Measurements from ENCODE around the gene ARHGAP10.
A peak's percentile ranks its signal among the peaks of the same experiment; 100 is the strongest.

Gene ARHGAP10

GRCh38 chr4:148021686-148022085, 289.8 kb downstream of the ARHGAP10 start:
- no peak for DNase-seq (ENCODE audit: low read depth in 2 of 2, low spot score in 1 of 2)

DNA sequence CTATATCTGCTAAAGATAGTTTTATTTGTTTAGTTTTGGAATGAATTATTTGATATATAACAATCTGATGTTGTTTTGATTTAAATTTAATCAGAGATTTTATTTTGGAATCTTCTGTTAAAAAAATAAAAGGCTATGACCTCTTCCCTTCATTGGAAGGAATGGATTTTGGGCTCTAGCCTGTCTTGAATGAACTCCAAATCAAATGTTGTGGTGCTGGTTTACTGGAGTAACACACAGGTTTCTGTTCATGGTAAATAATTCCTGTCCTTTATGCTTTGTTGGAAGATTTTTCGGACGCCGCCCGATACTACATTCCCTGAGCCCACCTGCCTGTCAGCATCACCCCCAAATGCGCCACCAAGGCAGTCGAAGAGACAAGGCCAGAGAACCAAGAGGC, 291.1 kb downstream of the ARHGAP10 start:
- no peak for DNase-seq (ENCODE audit: low read depth in 2 of 2, low spot score in 1 of 2)

- DNase-seq (ENCODE audit: low read depth in 2 of 2, low spot score in 1 of 2), result no peak
Measured at GRCh38 chr4:148023512-148024181, 291.8 kb downstream of the ARHGAP10 start.

DNA sequence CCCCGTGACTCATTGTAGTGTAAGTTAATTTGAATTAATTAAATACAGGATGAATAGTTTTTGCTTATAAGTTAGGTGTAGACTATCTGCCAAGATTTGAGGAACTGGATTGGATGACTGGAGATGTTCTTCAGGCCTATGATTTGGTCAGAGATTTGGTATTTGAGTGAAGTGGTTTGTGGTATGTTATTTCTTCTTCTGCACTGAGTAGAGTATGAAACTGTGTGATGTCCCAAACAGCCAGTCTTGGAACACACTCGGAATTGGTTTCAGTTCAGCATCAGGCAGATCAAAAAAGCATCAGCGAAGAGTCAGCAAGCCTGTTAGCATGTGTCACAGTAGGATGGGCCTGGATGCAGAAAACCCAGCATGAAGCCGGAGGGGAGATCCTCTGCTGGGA, 294.1 kb downstream of the ARHGAP10 start:
- DNase-seq (ENCODE audit: low read depth in 2 of 2, low spot score in 1 of 2), result no peak

GRCh38 chr4:148027201-148027600, 295.3 kb downstream of the ARHGAP10 start:
- DNase-seq (ENCODE audit: low read depth in 2 of 2, low spot score in 1 of 2), result no peak

GRCh38 chr4:148029781-148030180, 297.9 kb downstream of the ARHGAP10 start:
- no peak for DNase-seq (ENCODE audit: low read depth in 2 of 2, low spot score in 1 of 2)

DNA sequence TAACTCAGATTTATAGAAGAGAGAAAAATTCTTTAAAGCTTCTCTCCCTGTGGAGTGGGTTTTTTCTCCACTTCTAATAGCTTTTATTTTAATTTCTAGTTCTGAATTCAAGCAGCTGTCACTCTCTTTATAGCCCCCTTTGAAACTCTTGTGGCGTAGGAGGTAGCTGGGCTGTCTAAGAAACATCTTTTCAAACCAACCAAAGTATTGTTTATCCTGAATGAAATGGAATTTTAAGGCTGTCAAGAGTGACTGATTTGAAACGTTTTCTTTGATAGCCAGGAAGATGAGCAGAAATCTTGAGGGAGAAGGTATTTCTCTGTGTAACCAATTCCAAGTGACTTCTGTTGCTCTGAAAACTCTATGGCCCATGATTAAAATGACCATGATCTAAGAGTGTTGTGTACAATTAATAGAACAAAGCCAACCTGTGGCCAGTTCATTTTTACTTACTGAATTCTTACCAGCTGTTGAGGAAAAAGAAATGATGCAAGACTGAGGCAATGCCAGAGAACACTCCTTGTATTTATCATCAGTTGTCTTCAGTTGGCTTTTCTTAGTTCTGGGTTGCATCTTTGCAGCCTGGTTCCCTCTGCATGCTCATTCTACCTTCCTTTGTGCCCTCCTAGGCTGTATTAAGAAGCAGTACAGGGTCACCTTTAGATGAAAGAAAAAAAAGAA, 298.4 kb downstream of the ARHGAP10 start:
- no peak for DNase-seq (ENCODE audit: low read depth in 2 of 2, low spot score in 1 of 2)

DNA sequence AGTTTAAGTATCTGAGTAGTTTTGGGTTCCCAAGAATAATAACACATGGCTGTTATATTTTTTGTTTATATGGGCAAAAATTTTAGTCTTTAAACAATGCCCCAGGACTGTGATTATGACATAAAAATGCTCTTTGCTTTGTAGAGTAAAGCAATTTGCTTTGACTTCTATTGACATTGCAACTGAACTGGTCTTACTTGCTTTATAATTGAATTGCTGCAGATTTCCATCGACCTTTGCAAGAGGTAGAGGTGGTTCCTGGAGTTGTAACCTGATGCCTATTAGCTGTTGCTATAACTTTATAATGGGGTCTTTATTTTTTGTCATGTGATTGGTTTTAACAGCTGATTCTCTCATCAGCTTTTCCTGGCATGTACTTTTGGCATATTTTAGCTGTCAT, 302.9 kb downstream of the ARHGAP10 start:
- no peak for DNase-seq (ENCODE audit: low read depth in 2 of 2, low spot score in 1 of 2)

DNA sequence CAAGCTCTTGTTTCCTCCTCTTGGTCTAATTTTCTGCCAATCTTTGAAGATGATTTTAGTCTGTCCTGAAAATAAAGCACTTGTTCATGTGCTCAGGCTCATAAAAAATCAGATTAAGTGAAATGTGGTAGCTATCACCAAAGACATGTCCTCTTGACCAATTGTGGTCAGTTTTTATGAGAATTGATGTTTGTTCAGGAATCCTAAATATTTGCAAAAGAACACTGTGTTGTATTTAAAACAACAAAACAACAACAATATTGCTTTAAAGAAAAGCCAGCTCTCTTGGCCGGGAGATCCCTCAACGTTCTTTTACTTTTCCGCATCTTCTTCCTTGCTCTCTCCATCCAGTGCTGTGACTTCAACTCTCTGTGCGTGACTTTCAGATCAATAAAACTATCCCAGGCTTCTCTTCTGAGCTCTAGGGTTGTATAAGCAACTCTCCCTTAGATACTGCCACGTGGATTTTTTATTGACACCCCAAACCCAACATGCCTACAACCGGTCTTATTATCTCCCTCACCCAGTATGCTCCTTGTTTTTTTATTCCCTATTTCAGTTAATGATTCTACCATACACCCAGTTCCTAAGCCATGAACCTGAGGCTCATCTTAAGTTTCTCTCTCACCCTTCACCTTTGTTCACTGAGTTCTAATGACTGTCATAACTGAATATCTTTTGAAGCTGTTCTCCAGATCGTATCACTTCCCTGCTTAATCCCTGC, 309.9 kb downstream of the ARHGAP10 start:
- no peak for DNase-seq (ENCODE audit: low read depth in 2 of 2, low spot score in 1 of 2)

DNA sequence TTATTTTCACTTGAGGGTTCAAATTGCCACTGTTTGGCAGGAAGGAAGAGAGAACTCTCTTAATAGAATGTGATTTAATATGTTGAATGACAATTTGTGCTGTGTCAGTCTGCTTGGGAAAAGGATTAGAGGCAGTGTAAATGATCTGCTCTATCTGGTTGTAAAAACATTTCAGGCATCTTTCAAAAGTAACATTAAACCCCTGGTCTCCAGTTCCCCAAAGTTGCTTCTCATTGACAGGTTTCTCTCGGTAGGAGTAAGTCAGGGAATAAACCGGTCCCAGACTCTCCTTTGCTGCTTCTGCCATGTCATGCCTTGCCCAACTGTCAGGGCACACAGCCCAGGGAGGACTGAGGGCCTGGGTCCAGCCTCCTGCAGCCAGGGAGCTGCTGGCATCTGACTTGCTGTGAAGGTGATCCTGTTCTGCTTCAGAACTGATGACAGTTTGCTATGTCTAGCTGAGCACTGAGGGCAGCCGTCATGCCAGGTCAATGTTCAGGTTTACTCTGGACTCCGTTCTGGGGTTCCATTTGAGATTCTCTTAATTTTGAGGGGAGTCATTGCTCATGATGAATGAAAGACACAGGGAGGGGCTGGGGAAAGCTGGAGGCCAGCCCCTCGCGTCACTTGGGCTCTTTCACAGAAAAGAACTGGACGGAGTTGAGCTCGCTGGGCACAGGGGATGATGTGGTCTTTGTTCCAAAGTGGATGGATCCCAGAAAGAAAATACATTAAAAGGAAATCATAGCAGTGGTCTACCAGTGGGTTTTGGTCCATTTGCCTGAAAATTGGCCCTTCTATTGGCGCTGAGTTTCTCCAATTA, 312.4 kb downstream of the ARHGAP10 start:
- DNase-seq (ENCODE audit: low read depth in 2 of 2, low spot score in 1 of 2), result no peak

GRCh38 chr4:148044912-148045352, 313.0 kb downstream of the ARHGAP10 start:
- DNase-seq (ENCODE audit: low read depth in 2 of 2, low spot score in 1 of 2), result no peak

- DNase-seq (ENCODE audit: low read depth in 2 of 2, low spot score in 1 of 2), result no peak
Measured at GRCh38 chr4:148048598-148048997, 316.7 kb downstream of the ARHGAP10 start.

- no peak for DNase-seq (ENCODE audit: low read depth in 2 of 2, low spot score in 1 of 2)
Measured at GRCh38 chr4:148051403-148051802, 319.5 kb downstream of the ARHGAP10 start.

GRCh38 chr4:148052448-148052847, 320.6 kb downstream of the ARHGAP10 start:
- DNase-seq (ENCODE audit: low read depth in 2 of 2, low spot score in 1 of 2), result no peak

GRCh38 chr4:148053298-148054003, 321.6 kb downstream of the ARHGAP10 start:
- DNase-seq (ENCODE audit: low read depth in 2 of 2, low spot score in 1 of 2), result no peak

- no peak for DNase-seq (ENCODE audit: low read depth in 2 of 2, low spot score in 1 of 2)
Measured at GRCh38 chr4:148054275-148054674, 322.4 kb downstream of the ARHGAP10 start.

- no peak for DNase-seq (ENCODE audit: low read depth in 2 of 2, low spot score in 1 of 2)
Measured at GRCh38 chr4:148055844-148056243, 324.0 kb downstream of the ARHGAP10 start.

DNA sequence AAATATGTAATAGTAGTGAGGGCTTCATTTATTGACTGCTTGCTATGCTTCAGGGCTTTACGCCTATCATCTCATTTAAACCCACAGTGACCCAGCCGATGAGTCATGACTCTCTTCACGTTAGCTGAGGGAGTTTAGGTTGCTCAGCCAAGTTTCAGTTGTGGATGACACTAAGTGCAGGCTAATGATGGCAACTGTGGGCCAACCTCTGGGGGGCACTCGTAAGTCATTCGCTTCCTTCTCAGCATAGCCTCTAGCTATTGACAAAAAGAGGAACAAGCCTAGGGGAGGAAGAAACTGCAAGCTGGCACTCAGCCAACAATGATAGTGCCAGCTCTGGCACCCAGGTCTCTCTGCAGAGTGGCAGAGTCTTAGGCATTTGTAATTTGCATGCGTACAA, 325.0 kb downstream of the ARHGAP10 start:
- DNase-seq (ENCODE audit: low read depth in 2 of 2, low spot score in 1 of 2), result peak; percentile 19 to 30

GRCh38 chr4:148057516-148057915, 325.6 kb downstream of the ARHGAP10 start:
- DNase-seq (ENCODE audit: low read depth in 2 of 2, low spot score in 1 of 2), result no peak

- DNase-seq (ENCODE audit: low read depth in 2 of 2, low spot score in 1 of 2), result no peak
Measured at GRCh38 chr4:148057984-148058859, 326.3 kb downstream of the ARHGAP10 start.

Measured in stimulated activated CD8-positive, alpha-beta memory T cell treated with anti-CD3 and anti-CD28 coated beads, Interleukin-4, amount 100 ng/mL, for 1 hour (primary cell).